Caco-2 (cell line): ENCODE results near the gene GPR21. TPM values are rescaled to one million over a fixed set of nuclear protein-coding genes. Genes with fewer than 3 reads are reported as not detected.

Experiments used
- BruUV-seq: library from RNA; stranded (reverse); fragments of 400-500 nt; replicated peaks from 2 replicates; lab custom pipeline; 2021; lab: Mats Ljungman, UMichigan
- CTCF ChIA-PET: fragments of 300-600 bp; sonication (Branson Sonifier 250); formaldehyde crosslinking; loops from one replicate; lab custom pipeline; 2022; ENCODE audit warnings: antibody characterized with exemption; lab: Charles Lee
- POLR2A ChIA-PET: fragments of 300-600 bp; sonication (Branson Sonifier 250); formaldehyde crosslinking; loops from one replicate; lab custom pipeline; 2022; ENCODE audit warnings: antibody characterized with exemption; lab: Charles Lee
- DNase-seq, 2 experiments: peaks; one replicate each; pipeline versions ENCODE4 v3.0.0 to v3.0.0-alpha.2; 2020 to 2022
- H3K27me3 ChIP-seq: replicated peaks from 2 replicates; pipeline ENCODE4 v1.6.0; 2011; ENCODE audit warnings: low read length; ENCODE audit not compliant: control insufficient read depth, insufficient read depth
- H3K36me3 ChIP-seq: 2 replicates; pipeline ENCODE4 v1.5.1; 2011; ENCODE audit warnings: low read length; ENCODE audit not compliant: control insufficient read depth, insufficient read depth
- H3K4me1 ChIP-seq: fragments of 250-450 bp; sonication (Bioruptor Pico); 2 replicates; pipeline ENCODE4 v1.5.1; 2020; ENCODE audit warnings: mild to moderate bottlenecking
- H3K4me3 ChIP-seq: 2 replicates; pipeline ENCODE4 v1.5.1; 2011; ENCODE audit warnings: low read depth, mild to moderate bottlenecking, control low read depth, low read length
- H3K9me3 ChIP-seq: fragments of 250-450 bp; sonication (Bioruptor Pico); 2 replicates; pipeline ENCODE4 v1.5.1; 2020; ENCODE audit warnings: mild to moderate bottlenecking, moderate library complexity
- H3K27ac Mint-ChIP-seq: one replicate; pipeline ENCODE4 v1.8.0; 2022; ENCODE audit warnings: mixed read lengths; ENCODE audit not compliant: unreplicated experiment
- H3K27me3 Mint-ChIP-seq: one replicate; pipeline ENCODE4 v1.8.0; 2022; ENCODE audit warnings: mixed read lengths; ENCODE audit not compliant: insufficient read depth, unreplicated experiment
- H3K36me3 Mint-ChIP-seq: one replicate; pipeline ENCODE4 v1.8.0; 2022; ENCODE audit warnings: mild to moderate bottlenecking, mixed read lengths; ENCODE audit not compliant: insufficient read depth, unreplicated experiment
- H3K4me1 Mint-ChIP-seq: one replicate; pipeline ENCODE4 v1.8.0; 2022; ENCODE audit warnings: low read depth, mixed read lengths; ENCODE audit not compliant: unreplicated experiment
- H3K4me3 Mint-ChIP-seq: one replicate; pipeline ENCODE4 v1.8.0; 2022; ENCODE audit warnings: mild to moderate bottlenecking, moderate library complexity, mixed read lengths; ENCODE audit not compliant: unreplicated experiment
- H3K9me3 Mint-ChIP-seq: one replicate; pipeline ENCODE4 v1.8.0; 2022; ENCODE audit warnings: mixed read lengths; ENCODE audit not compliant: unreplicated experiment
- intact Hi-C: fragments of 100-400 bp; cut with micrococcal nuclease; formaldehyde crosslinking; loops from one replicate; pipeline ENCODE4 v1.10.0; 2022; ENCODE audit not compliant: unreplicated experiment
- total RNA-seq: library from RNA; stranded (reverse); gene quantifications from 2 replicates; pipeline ENCODE4 v1.2.3, GENCODE V29; 2022
- TF ChIP-seq, protein P1 (sequence below), 2 experiments: fragments of 200-600 bp in 1 of 2; IDR thresholded peaks; 1 replicate in 1 of 2; 2 replicates in 1 of 2; pipeline versions ENCODE4 v1.5.1 to v1.8.0; 2011 to 2022; ENCODE audit warnings: antibody characterized with exemption in 1 of 2, control low read depth in 1 of 2, inconsistent platforms in 1 of 2, low read depth in 1 of 2, low read length in 1 of 2, mild to moderate bottlenecking in 1 of 2, moderate library complexity in 1 of 2; ENCODE audit not compliant: insufficient read depth in 1 of 2, severe bottlenecking in 1 of 2, unreplicated experiment in 1 of 2

GPR21 gene
- total RNA-seq, 1 experiment from 2014 or later, result 2.0 TPM

DNA sequence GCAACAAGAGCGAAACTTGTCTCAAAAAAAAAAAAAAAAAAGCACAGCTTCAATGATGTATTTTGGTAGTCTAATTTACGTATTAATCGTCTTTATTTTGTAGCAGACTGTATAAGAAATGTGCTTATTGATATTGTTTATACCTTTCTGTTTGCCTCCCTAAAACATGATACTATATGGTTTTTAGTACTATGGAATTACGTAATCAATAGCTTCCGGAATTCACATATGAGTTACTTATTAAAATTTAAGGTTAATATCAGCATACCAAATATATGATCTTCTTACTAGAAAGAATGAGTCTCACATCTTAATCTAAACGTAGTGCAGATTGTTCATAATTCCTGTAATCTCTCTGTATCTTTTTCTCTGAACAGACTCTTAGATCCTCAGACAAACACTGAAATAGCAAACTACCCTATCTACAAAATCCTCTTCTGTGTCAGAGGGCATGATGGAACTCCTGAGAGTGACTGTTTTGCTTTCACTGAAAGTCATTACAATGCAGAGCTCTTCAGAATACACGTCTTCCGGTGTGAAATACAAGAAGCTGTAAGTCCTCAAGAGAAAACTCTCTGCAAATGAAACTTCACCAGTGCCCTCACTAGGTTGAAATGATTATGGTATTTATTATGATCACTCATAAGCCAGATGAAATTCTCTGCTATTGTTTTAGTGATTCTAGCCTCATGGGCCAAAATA, 44.4 kb upstream of the GPR21 start:
- BruUV-seq, result no TSS peak
- Mint-ChIP-seq H3K27me3 (no peaks in the 10 kb centered on the region), H3K36me3 (peaks cover 61% of the 10 kb centered on the region), H3K4me3 (no peak overlapping the region), H3K27ac (no peak overlapping the region), H3K4me1 (no peaks in the 10 kb centered on the region), H3K9me3 (no peaks in the 10 kb centered on the region)
- intact Hi-C loops, result no loop called here
- DNase-seq, result no peak
- Histone ChIP-seq H3K4me3 (no peak overlapping the region), H3K27me3 (no peaks in the 10 kb centered on the region), H3K4me1 (no peaks in the 10 kb centered on the region), H3K36me3 (peaks cover 1% of the 10 kb centered on the region; the same call in 1 of the 2 replicates), H3K9me3 (no peaks in the 10 kb centered on the region)
- ChIA-PET CTCF (no interaction called here), POLR2A (no interaction called here)
- TF ChIP-seq, protein P1, sequence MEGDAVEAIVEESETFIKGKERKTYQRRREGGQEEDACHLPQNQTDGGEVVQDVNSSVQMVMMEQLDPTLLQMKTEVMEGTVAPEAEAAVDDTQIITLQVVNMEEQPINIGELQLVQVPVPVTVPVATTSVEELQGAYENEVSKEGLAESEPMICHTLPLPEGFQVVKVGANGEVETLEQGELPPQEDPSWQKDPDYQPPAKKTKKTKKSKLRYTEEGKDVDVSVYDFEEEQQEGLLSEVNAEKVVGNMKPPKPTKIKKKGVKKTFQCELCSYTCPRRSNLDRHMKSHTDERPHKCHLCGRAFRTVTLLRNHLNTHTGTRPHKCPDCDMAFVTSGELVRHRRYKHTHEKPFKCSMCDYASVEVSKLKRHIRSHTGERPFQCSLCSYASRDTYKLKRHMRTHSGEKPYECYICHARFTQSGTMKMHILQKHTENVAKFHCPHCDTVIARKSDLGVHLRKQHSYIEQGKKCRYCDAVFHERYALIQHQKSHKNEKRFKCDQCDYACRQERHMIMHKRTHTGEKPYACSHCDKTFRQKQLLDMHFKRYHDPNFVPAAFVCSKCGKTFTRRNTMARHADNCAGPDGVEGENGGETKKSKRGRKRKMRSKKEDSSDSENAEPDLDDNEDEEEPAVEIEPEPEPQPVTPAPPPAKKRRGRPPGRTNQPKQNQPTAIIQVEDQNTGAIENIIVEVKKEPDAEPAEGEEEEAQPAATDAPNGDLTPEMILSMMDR (IDR thresholded peaks at IDR 0.05; ENCODE audit: insufficient read depth in 1 of 2, low read depth in 1 of 2, low read length in 1 of 2, severe bottlenecking in 1 of 2, unreplicated experiment in 1 of 2), result no peak

DNA sequence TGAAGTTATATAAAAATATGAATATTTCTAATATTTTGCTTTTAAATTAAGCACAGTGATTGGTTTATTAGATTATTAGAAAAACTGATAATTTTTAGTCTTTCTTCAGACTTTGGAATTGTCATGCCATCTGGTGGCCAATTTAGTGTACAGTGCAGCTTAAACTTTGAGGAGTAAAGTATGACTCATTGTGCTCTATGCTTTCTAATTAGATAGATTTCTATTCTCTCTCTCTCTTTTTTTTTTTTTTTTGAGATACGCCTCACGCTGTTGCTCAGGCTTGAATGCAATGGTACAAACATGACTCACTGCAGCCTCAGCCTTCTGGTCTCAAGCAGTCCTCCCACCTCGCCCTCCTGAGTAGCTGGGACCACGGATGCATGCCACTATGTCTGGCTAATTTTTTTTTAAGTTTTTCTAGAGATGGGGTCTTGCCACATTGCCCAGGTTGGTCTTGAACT, 42.1 kb upstream of the GPR21 start:
- Mint-ChIP-seq H3K4me3 (no peak overlapping the region), H3K27ac (no peak overlapping the region), H3K36me3 (peaks cover 52% of the 10 kb centered on the region), H3K27me3 (no peaks in the 10 kb centered on the region), H3K9me3 (no peaks in the 10 kb centered on the region), H3K4me1 (no peaks in the 10 kb centered on the region)
- BruUV-seq, result no TSS peak
- H3K4me3 ChIP-seq, result no peak overlapping the region
- H3K9me3 ChIP-seq, result no peaks in the 10 kb centered on the region
- ChIA-PET CTCF (interaction anchor here (0.7 to 1.2 kb wide), 6 partner anchors 18 to 358 kb away, joined by 3 to 12 read pairs (median 5); partner anchors contain the start of gene ZBTB6), POLR2A (interaction anchor here (0.6 to 2.0 kb wide), 4 partner anchors 37 to 111 kb away, joined by 3 to 10 read pairs (median 4); partner anchors contain the start of genes RABGAP1 and ZBTB26)
- intact Hi-C loops, result loop anchor here (1.0 to 2.0 kb wide), 3 partner anchors 60 to 87 kb away; partner anchors contain the start of genes RC3H2, ZBTB26 and ZBTB6
- no peaks in the 10 kb centered on the region for H3K4me1 ChIP-seq
- DNase-seq, result peak in 1 of 2 experiments; percentile 25
- TF ChIP-seq, protein P1 (IDR thresholded peaks at IDR 0.05; ENCODE audit: insufficient read depth in 1 of 2, low read depth in 1 of 2, low read length in 1 of 2, severe bottlenecking in 1 of 2, unreplicated experiment in 1 of 2), result peak; percentile 47 to 59
- H3K27me3 ChIP-seq, result no peaks in the 10 kb centered on the region
- peaks cover 1% of the 10 kb centered on the region; the same call in 1 of the 2 replicates for H3K36me3 ChIP-seq

DNA sequence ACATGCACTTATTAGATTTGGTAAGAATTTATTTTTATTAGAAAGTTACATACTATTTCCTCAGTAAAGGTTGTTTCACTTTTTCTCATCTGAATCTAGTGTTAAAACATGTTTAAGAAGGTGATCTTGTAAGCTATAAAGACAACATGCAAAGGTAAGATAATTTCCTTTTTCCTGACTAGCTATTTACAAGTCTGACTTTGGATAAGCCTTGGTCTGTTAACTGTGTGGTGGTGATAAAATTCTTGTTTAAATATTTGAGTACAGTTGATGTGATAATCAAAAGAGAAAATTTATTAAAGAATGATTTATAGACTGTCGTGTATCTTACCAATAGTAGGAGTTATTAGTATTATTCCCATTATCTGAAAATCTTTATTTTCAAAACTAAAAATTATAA, 36.9 kb upstream of the GPR21 start:
- ChIA-PET CTCF (no interaction called here), POLR2A (no interaction called here)
- intact Hi-C loops, result loop anchor here (5.0 kb wide), 1 partner anchor 351 kb away; no protein-coding TSS in a partner anchor
- no peak overlapping the region for H3K4me3 Mint-ChIP-seq
- H3K9me3 Mint-ChIP-seq, result no peaks in the 10 kb centered on the region
- H3K27me3 Mint-ChIP-seq, result no peaks in the 10 kb centered on the region
- DNase-seq, result no peak
- no peaks in the 10 kb centered on the region for H3K9me3 ChIP-seq
- H3K4me3 ChIP-seq, result no peak overlapping the region
- peaks cover 59% of the 10 kb centered on the region for H3K36me3 Mint-ChIP-seq
- no peaks in the 10 kb centered on the region for H3K27me3 ChIP-seq
- H3K4me1 ChIP-seq, result peaks cover 5% of the 10 kb centered on the region; the same call in 1 of the 2 replicates
- TF ChIP-seq, protein P1 (IDR thresholded peaks at IDR 0.05; ENCODE audit: insufficient read depth in 1 of 2, low read depth in 1 of 2, low read length in 1 of 2, severe bottlenecking in 1 of 2, unreplicated experiment in 1 of 2), result no peak
- no peak overlapping the region for H3K27ac Mint-ChIP-seq
- peaks cover 11% of the 10 kb centered on the region for H3K4me1 Mint-ChIP-seq
- H3K36me3 ChIP-seq, result no peaks in the 10 kb centered on the region; the same call in 1 of the 2 replicates
- BruUV-seq, result no TSS peak
